ENCODE data around the gene CUBN. TPM values are rescaled to one million over a fixed set of nuclear protein-coding genes. Genes with fewer than 3 reads are reported as not detected.

CUBN gene
- total RNA-seq, 1 experiment from 2014 or later, result 1.3 TPM

DNA sequence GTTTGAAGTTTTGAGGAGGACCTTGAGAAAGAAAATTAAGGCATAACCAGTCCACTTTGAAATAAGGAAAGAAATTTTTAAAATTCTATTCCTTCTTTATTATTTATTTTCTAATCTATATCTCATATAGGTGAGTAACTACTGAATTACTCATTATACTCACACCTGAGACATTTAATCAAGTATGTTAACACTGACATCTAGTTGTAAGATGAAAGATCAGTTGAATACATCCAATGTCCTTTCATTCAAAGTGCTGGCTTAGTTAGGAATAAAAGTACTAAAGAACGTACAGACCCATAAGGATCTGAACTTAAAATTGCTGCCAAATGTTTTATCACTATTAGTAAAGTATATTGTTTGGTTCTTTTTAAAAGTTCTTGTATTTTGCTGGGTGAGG, 48.4 kb upstream of the CUBN start:
- Histone ChIP-seq H3K4me1 (ENCODE audit: control insufficient read depth, insufficient read depth, low read length) (peaks cover 37% of the 10 kb centered on the region), H3K27me3 (ENCODE audit: control insufficient read depth, insufficient read depth, low read length) (no peaks in the 10 kb centered on the region), H3K9me3 (ENCODE audit: control insufficient read depth, insufficient read depth, low read depth, low read length) (no peaks in the 10 kb centered on the region), H3K27ac (ENCODE audit: low read length) (peak overlapping the region; percentile 80), H3K36me3 (ENCODE audit: control insufficient read depth, insufficient read depth, low read length) (no peaks in the 10 kb centered on the region; the same call in 1 of the 2 replicates), H3K4me3 (ENCODE audit: low read depth in 2 of 2, low read length in 2 of 2) (no peak overlapping the region)
- in situ Hi-C loops (cut with HindIII; ENCODE audit: low pct_unique_long_range_greater_than_20kb, low sequenced_read_pairs) (no loop called here), intact Hi-C loops (cut with micrococcal nuclease; ENCODE audit: unreplicated experiment) (loop anchor here (10.0 kb wide), 1 partner anchor 113 kb away; no protein-coding TSS in a partner anchor)
- DNase-seq (ENCODE audit: low read depth, low spot score) (no peak), ATAC-seq (peak; percentile 66)
- ChIA-PET POLR2A (no interaction called here), CTCF (no interaction called here)
- no peak for TF ChIP-seq POLR2AphosphoS5 (IDR thresholded peaks at IDR 0.05; ENCODE audit: low read depth, low read length)
- peak; percentile 24; the same call in 1 of the 2 replicates for TF ChIP-seq CTCF (IDR thresholded peaks at IDR 0.05)
- BruUV-seq (replicated peaks), result no TSS peak

DNA sequence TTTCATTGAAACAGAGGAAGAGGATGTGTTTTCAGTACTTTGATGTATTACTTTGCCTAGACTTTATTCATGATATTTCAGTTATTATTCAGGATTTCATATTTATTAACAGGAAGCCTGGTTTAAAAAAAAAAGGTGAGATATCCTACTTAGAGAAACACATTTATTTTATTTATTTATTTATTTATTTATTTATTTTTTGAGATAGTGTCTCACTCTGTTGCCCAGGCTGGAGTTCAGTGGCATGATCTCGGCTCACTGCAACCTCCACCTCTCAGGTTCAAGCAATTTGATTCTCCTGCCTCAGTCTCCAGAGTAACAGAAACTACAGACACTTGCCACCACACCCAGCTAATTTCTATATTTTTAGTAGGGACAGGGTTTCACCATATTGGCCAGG, 47.4 kb upstream of the CUBN start:
- in situ Hi-C loops (cut with HindIII; ENCODE audit: low pct_unique_long_range_greater_than_20kb, low sequenced_read_pairs), result no loop called here

More for the DNA sequence above, 47.4 kb upstream of the CUBN start:
- BruUV-seq (replicated peaks), result no TSS peak
- ChIA-PET POLR2A (no interaction called here), CTCF (no interaction called here)
- no peak for ATAC-seq
- no peak for DNase-seq (ENCODE audit: low read depth, low spot score)
- intact Hi-C loops (cut with micrococcal nuclease; ENCODE audit: unreplicated experiment), result loop anchor here (10.0 kb wide), 1 partner anchor 112 kb away; no protein-coding TSS in a partner anchor
- Histone ChIP-seq H3K4me3 (ENCODE audit: low read depth in 2 of 2, low read length in 2 of 2) (no peak overlapping the region), H3K36me3 (ENCODE audit: control insufficient read depth, insufficient read depth, low read length) (no peaks in the 10 kb centered on the region; the same call in 1 of the 2 replicates), H3K9me3 (ENCODE audit: control insufficient read depth, insufficient read depth, low read depth, low read length) (no peaks in the 10 kb centered on the region), H3K27me3 (ENCODE audit: control insufficient read depth, insufficient read depth, low read length) (no peaks in the 10 kb centered on the region), H3K27ac (ENCODE audit: low read length) (peak overlapping the region; percentile 93), H3K4me1 (ENCODE audit: control insufficient read depth, insufficient read depth, low read length) (peaks cover 37% of the 10 kb centered on the region)
- TF ChIP-seq REST (IDR thresholded peaks at IDR 0.05; ENCODE audit: insufficient read depth in 1 of 2, low read depth in 2 of 2, low read length in 1 of 2) (no peak), TCF7L2 (IDR thresholded peaks at IDR 0.05; ENCODE audit: low read depth, low read length) (no peak), CTCF (IDR thresholded peaks at IDR 0.05) (no peak), SIN3A (IDR thresholded peaks at IDR 0.05; ENCODE audit: borderline replicate concordance, insufficient read depth, low read depth, low read length) (no peak), POLR2AphosphoS5 (IDR thresholded peaks at IDR 0.05; ENCODE audit: low read depth, low read length) (no peak)

All from Panc1 (cell line).